Aorta (tissue), 5 donors: ENCODE results near the gene SH2B3. TPM values are rescaled to one million over a fixed set of nuclear protein-coding genes. Genes with fewer than 3 reads are reported as not detected.
"Not testable (repeated sequence)": the region's sequence is repeated elsewhere in the genome, so short reads cannot be mapped to it uniquely, and the experiment has no call there.

ENCODE experiments used
- ATAC-seq: fragments of 200-7000 bp; cut with Tn5 transposase; one replicate; pipeline ENCODE4 v1.9.1; 2022; ENCODE audit warnings: moderate library complexity; ENCODE audit not compliant: low FRiP score
- DNase-seq, 2 donors: peaks; one replicate each; pipeline ENCODE4 v3.0.0-alpha.2; 2020
- H3K27ac ChIP-seq, 2 donors: one replicate each; pipeline ENCODE4 v1.5.1; 2013; ENCODE audit warnings: low read length in 2 of 2, mild to moderate bottlenecking in 2 of 2, moderate library complexity in 2 of 2, control low read depth in 1 of 2, inconsistent platforms in 1 of 2, low read depth in 1 of 2
- H3K27me3 ChIP-seq, 2 donors: one replicate each; pipeline ENCODE4 v1.6.1; 2013; ENCODE audit warnings: control low read depth in 1 of 2, low read length in 1 of 2, mild to moderate bottlenecking in 1 of 2, moderate library complexity in 1 of 2; ENCODE audit not compliant: insufficient read depth in 2 of 2, control insufficient read depth in 1 of 2
- H3K36me3 ChIP-seq, 2 donors: one replicate each; pipeline ENCODE4 v1.6.1; 2013; ENCODE audit warnings: control low read depth in 1 of 2, low read length in 1 of 2, mild to moderate bottlenecking in 1 of 2; ENCODE audit not compliant: insufficient read depth in 2 of 2, control insufficient read depth in 1 of 2
- H3K4me1 ChIP-seq, 2 donors: one replicate each; pipeline ENCODE4 v1.6.1; 2013; ENCODE audit warnings: low read length in 2 of 2, control low read depth in 1 of 2, mild to moderate bottlenecking in 1 of 2, moderate library complexity in 1 of 2; ENCODE audit not compliant: insufficient read depth in 2 of 2, control insufficient read depth in 1 of 2
- H3K4me3 ChIP-seq, 2 donors: one replicate each; pipeline ENCODE4 v1.5.1; 2013; ENCODE audit warnings: low read length in 2 of 2, control low read depth in 1 of 2, mild to moderate bottlenecking in 1 of 2
- H3K9me3 ChIP-seq: one replicate; pipeline ENCODE4 v1.6.1; 2013; ENCODE audit warnings: mild to moderate bottlenecking, low read length; ENCODE audit not compliant: control insufficient read depth
- WGBS, 2 donors: extraction: QIAGEN DNeasy Blood & Tissue Kit; methylation state at CpG; one replicate each; pipeline ENCODE4 v1.1.7; 2013; 5-methylcytosine and 5-hydroxymethylcytosine counted together
- intact Hi-C, 2 donors: fragments of 100-400 bp; cut with DNase I; formaldehyde crosslinking; loops; one replicate each; pipeline versions ENCODE4 v1.14.2 to v1.15.0; 2022
- polyA plus RNA-seq, 2 donors: library from polyadenylated mRNA; stranded (reverse); fragments of 200-250 nt; gene quantifications; one replicate each; pipeline ENCODE4 v1.2.3, GENCODE V29; 2013
- total RNA-seq, 2 donors: library from RNA; stranded (reverse); fragmentation: NEBNext Ultra II Directional; extraction: Animal tissue kit (Norgen Biotek cat#: 25700); gene quantifications; one replicate each; pipeline ENCODE4 v1.2.1, GENCODE V29; 2021
- donor health status: healthy with polysubstance abuse.
- donor health status: Bipolar disorder and iron deficiency.
- donor health status: DM: no; HTN: no; CAD: no.
- donor health status: DM: no; HTN: no; CAD: no.
- donor health status: DM: yes; HTN: yes; CAD: no.

SH2B3 gene
- total and polyA plus RNA-seq, 4 donors: 11.4 to 45.5 (median 23.5) TPM

DNA sequence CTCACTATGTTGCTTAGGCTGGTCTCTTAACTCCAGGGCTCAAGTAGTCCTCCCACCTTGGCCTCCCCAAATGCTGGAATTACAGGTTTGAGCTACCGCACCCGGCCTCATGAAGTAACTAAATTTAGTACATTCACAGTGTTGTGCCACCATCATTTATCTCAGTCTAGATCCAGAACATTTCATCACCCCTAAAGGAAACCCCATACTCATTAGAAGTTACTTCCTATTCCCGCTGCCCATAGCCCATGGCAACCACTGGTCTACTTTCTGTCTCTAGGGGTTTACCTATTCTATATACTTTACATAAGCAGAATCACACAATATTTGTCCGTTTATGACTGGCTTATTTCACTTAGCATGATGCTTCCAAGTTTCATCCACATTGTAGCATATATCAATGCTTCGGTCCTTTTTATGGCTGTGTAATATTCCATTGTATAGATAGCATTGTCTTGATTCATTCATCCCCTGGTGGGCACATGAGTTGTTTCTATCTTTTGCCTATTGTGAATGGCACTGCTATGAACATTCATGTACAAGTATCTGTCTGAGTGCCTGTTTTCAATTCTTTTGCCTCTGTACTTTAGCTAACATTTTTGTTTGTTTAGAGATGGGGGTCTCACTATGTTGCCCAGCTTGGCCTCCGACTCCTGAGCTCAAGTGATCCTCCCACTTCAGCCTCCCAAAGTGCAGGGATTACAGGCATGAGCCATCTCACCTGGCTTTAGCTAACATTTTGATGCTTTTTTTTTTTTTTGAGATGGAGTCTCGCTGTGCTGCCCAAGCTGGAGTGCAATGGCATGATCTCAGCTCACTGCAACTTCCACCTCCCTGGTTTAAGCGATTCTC, 10.2 kb upstream of the SH2B3 start:
- Histone ChIP-seq H3K9me3 (no peaks in the 10 kb centered on the region), H3K4me3 (no peak overlapping the region), H3K36me3 (no peaks in the 10 kb centered on the region), H3K27me3 (no peaks in the 10 kb centered on the region), H3K27ac (no peak overlapping the region), H3K4me1 (no peaks in the 10 kb centered on the region)
- 74 to 81% methylated on average over 8 of the region's 8 CpGs for whole genome bisulfite sequencing, 2 donors
- ATAC-seq (no peak), DNase-seq (no peak)
- intact Hi-C loops: loop anchor here (2.0 to 5.0 kb wide), 5 partner anchors 55 to 277 kb away; no protein-coding TSS in a partner anchor

DNA sequence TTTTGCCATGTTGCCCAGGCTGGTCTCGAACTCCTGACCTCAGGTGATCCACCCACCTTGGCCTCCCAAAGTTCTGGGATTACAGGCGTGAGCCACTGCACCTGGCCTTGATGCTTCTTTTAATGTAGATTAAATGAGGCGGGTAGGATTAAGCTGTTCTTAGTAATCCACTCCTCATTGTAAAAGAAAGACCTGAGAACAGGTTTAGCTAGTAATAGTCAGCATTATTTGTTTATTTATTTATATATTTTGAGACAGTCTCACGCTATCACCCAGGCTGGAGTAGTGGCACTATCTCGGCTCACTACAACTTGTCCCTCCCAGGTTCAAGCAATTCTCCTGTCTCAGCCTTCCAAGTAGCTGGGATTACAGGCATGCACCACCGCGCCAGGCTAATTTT, 9.5 kb upstream of the SH2B3 start:
- H3K9me3 ChIP-seq, H3K4me3 ChIP-seq, ATAC-seq, DNase-seq, H3K36me3 ChIP-seq, H3K27me3 ChIP-seq, H3K27ac ChIP-seq, H3K4me1 ChIP-seq: not testable (repeated sequence)
- intact Hi-C loops: loop anchor here (2.0 to 5.0 kb wide), 5 partner anchors 55 to 276 kb away; no protein-coding TSS in a partner anchor
- WGBS, 2 donors: 84 to 89% methylated on average over 7 of the region's 7 CpGs

DNA sequence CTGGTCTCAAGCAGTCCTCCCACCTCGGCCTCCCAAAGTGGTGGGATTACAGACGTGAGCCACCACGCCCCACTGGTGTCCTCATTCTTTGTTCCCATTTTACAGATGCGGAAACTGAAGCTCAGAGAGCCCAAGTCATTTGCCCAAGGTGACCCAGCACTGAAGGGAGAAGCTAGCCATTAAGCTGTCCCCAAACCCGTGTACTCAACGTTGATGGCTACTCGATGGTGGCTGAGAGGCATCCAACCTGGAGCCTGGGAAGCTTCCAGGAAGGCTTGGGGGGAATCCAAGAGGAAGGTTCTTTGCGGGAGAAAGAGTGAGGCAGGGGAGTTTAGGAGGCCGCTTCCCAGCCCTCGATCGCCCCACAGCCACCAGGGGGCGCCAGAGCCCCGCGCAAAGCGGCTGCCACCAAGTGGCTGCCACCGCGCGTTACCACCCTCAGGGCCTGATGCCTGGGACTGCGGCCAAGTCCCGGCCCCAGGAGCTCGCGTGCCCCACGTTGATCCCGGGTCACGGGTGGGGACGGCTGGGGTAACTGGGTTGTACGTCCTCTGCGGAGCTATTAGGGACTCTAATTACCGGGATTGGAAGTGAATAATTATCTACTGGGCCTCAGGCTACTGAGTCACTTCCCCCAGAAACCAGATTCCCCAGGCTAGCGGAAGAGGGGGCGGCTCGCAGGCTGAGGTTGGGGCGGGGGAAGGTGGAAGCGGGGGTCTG, 8.8 kb upstream of the SH2B3 start:
- no peaks in the 10 kb centered on the region for H3K4me1 ChIP-seq
- H3K4me3 ChIP-seq: no peak overlapping the region
- H3K27me3 ChIP-seq: no peaks in the 10 kb centered on the region
- no peaks in the 10 kb centered on the region for H3K9me3 ChIP-seq
- no peaks in the 10 kb centered on the region for H3K36me3 ChIP-seq
- 9% methylated on average over 34 of the region's 34 CpGs for WGBS, 2 donors
- H3K27ac ChIP-seq: no peak overlapping the region
- ATAC-seq: peak; percentile 95
- peak; percentile 93 to 98 for DNase-seq
- intact Hi-C loops: loop anchor here (2.0 to 5.0 kb wide), 5 partner anchors 54 to 275 kb away; no protein-coding TSS in a partner anchor

DNA sequence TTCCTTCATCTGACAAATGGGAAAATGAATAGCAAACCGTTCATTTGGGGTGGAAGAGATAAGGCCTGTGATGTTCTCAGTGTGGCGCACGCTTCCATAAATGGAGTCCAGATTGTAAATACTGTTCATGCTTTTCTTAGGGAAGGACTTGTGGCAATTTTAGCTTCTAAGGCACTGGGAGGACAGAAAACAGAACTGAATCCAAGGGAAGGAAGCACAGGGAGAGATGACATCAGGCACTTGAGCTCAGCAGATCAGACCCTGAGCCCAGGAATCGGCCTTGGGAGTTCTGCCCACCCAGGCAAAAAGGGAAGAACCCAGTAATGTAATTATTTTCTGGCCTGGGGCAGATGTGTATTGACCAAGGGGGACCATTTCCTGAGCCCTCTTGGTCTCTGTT, 7.2 kb upstream of the SH2B3 start:
- 78 to 82% methylated on average over 4 of the region's 4 CpGs for WGBS, 2 donors
- Histone ChIP-seq H3K4me1 (no peaks in the 10 kb centered on the region), H3K27me3 (no peaks in the 10 kb centered on the region), H3K36me3 (no peaks in the 10 kb centered on the region), H3K27ac (no peak overlapping the region), H3K4me3 (no peak overlapping the region), H3K9me3 (no peaks in the 10 kb centered on the region)
- no peak for DNase-seq
- intact Hi-C loops: loop anchor here in 1 of 2 donors (5.0 kb wide), 2 partner anchors 129 to 274 kb away; no protein-coding TSS in a partner anchor
- no peak for ATAC-seq

DNA sequence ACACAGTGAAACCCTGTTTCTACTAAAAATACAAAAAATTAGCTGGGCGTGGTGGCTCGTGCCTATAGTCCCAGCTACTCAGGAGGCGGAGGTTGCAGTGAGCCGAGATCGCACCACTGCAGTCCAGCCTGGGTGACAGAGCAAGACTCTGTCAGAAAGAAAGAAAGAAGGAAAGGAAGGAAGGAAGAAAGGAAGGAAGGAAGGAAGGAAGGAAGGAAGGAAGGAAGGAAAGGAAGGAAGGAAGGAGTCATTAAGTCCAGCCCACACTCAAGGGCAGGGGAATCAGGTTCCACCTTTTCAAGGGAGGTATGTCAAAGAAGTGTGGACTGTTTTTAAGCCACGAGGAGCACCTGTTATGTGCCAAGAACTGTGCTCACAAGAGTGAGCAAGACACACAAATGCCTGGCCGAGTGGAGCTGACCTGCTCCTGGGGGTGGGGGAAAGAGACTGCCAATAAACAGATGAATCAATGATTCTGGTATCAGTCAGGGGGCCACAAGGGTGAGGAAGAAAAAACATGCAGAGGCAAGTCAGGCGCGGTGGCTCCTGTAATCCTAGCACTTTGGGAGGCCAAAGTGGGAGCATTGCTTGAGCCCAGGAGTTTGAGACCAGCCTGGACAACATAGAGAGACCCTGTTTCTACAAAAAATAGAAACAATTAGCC, 5.8 kb upstream of the SH2B3 start:
- H3K27ac ChIP-seq: not testable (repeated sequence)

DNA sequence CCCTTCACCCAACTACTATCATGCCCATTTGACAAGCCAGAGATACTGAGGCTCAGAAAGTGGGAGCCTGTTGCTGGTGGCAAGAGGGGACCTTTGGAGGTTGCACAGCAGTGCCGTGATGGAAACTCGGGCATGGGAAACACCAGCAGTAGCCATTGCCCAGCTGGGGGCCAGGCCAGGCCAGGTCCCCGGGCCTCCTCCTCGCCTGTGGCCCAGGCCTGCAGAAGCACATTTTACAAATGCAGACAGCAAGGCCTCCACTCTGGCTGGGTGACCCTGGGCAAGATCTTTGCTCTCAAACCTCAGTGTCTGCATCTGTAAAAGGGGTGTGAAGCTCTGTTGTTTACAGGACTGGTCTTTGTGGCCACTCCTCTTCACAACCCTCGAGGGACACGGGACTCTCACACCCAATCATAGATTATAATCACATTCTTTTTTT, 4.5 kb upstream of the SH2B3 start:
- WGBS, 2 donors: 90 to 97% methylated on average over 6 of the region's 6 CpGs
- DNase-seq (no peak), ATAC-seq (no peak)
- intact Hi-C loops: loop anchor here in 1 of 2 donors (5.0 to 10.0 kb wide), 2 partner anchors 284 to 721 kb away; partner anchors contain the start of genes ACAD10 and BRAP
- Histone ChIP-seq H3K4me3 (no peak overlapping the region), H3K9me3 (no peaks in the 10 kb centered on the region), H3K27me3 (no peaks in the 10 kb centered on the region), H3K27ac (no peak overlapping the region), H3K4me1 (no peaks in the 10 kb centered on the region), H3K36me3 (no peaks in the 10 kb centered on the region)

More for the DNA sequence above, 5.8 kb upstream of the SH2B3 start:
- H3K4me1 ChIP-seq, H3K4me3 ChIP-seq, ATAC-seq, DNase-seq, H3K9me3 ChIP-seq, H3K36me3 ChIP-seq, H3K27me3 ChIP-seq: not testable (repeated sequence)
- 92% methylated on average over 9 of the region's 9 CpGs for WGBS, 2 donors
- intact Hi-C loops: loop anchor here (5.0 to 10.0 kb wide), 4 partner anchors 127 to 722 kb away; partner anchors contain the start of genes ACAD10 (in 1 of the 2) and BRAP (in 1 of the 2)

DNA sequence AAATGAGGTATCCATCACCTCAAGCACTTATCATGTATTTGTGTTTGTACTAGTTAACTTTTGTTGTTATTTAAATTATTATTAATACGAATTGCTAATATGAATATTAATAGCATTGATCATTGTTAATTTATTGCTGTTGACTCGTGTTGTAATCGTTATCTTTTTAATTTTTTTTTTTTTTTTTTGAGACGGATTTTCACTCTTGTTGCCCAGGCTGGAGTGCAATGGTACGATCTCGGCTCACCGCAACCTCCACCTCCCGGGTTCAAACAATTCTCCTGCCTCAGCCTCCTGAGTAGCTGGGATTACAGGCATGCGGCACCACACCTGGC, 3.3 kb upstream of the SH2B3 start:
- not testable (repeated sequence) for H3K27me3 ChIP-seq, DNase-seq, H3K36me3 ChIP-seq, H3K4me1 ChIP-seq, ATAC-seq, H3K4me3 ChIP-seq, H3K27ac ChIP-seq, H3K9me3 ChIP-seq
- 86 to 91% methylated on average over 9 of the region's 9 CpGs for WGBS, 2 donors
- intact Hi-C loops: loop anchor here in 1 of 2 donors (5.0 to 10.0 kb wide), 2 partner anchors 282 to 720 kb away; partner anchors contain the start of genes ACAD10 and BRAP
